IMR-90 (cell line): Measurements from ENCODE around the gene KATNB1.
"Not testable (repeated sequence)": the region's sequence is repeated elsewhere in the genome, so short reads cannot be mapped to it uniquely, and the experiment has no call there.

ENCODE experiments used
- FOS ChIP-seq: fragments of 150-350 bp; IDR thresholded peaks from 2 replicates; pipeline ENCODE4 v1.6.1; 2016; ENCODE audit warnings: low read depth, low read length
- MXI1 ChIP-seq: IDR thresholded peaks from 2 replicates; pipeline ENCODE4 v1.6.1; 2012; ENCODE audit warnings: low read depth, mild to moderate bottlenecking, low read length, moderate library complexity, borderline replicate concordance
- NFE2L2 ChIP-seq: fragments of 150-350 bp; IDR thresholded peaks from 2 replicates; pipeline ENCODE4 v1.6.1; 2016; ENCODE audit warnings: low read depth, mild to moderate bottlenecking, low read length
- POLR2A ChIP-seq: IDR thresholded peaks from 2 replicates; pipeline ENCODE4 v1.6.1; 2012; ENCODE audit warnings: mild to moderate bottlenecking, low read depth, low read length
- RAD21 ChIP-seq: IDR thresholded peaks from 2 replicates; pipeline ENCODE4 v1.6.1; 2012; ENCODE audit warnings: low read length, improper control_type of control experiment
- USF2 ChIP-seq: fragments of 150-350 bp; IDR thresholded peaks from 2 replicates; pipeline ENCODE4 v1.6.1; 2017; ENCODE audit warnings: mild to moderate bottlenecking, antibody characterized with exemption, low read length, low read depth
- TF ChIP-seq, protein P1 (sequence below): conservative IDR thresholded peaks from 2 replicates; pipeline ENCODE4 v1.5.1; 2012; ENCODE audit warnings: mild to moderate bottlenecking, low read depth, low read length, improper control_type of control experiment

DNA sequence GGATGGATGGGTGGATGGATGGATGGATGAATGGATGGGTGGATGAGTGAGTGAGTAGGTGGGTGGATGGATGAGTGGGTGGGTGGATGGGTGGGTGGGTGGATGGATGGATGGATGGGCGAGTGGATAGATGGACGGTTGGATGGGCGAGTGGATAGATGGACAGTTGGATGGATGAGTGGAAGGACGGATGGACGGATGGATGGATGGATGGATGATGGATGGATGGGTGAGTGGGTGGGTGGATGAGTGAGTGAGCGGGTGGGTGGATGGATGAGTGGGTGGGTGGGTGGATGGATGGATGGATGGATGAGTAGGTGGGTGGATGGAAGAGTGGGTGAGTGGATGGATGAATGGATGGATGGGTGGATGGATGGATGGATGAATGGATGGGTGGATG is 5.7 kb upstream of the KATNB1 start:
- TF ChIP-seq, protein P1, sequence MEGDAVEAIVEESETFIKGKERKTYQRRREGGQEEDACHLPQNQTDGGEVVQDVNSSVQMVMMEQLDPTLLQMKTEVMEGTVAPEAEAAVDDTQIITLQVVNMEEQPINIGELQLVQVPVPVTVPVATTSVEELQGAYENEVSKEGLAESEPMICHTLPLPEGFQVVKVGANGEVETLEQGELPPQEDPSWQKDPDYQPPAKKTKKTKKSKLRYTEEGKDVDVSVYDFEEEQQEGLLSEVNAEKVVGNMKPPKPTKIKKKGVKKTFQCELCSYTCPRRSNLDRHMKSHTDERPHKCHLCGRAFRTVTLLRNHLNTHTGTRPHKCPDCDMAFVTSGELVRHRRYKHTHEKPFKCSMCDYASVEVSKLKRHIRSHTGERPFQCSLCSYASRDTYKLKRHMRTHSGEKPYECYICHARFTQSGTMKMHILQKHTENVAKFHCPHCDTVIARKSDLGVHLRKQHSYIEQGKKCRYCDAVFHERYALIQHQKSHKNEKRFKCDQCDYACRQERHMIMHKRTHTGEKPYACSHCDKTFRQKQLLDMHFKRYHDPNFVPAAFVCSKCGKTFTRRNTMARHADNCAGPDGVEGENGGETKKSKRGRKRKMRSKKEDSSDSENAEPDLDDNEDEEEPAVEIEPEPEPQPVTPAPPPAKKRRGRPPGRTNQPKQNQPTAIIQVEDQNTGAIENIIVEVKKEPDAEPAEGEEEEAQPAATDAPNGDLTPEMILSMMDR, result not testable (repeated sequence)
- TF ChIP-seq USF2, POLR2A, FOS, NFE2L2, RAD21, MXI1: not testable (repeated sequence)
